ENCODE measurements around the gene ADGRE1. TPM values are rescaled to one million over a fixed set of nuclear protein-coding genes. Genes with fewer than 3 reads are reported as not detected.

Gene ADGRE1
- total and polyA plus RNA-seq, 2 of the 8 experiments (the other 6 are each of a cell fraction or from before 2014, with no cell fraction given) = not detected

DNA sequence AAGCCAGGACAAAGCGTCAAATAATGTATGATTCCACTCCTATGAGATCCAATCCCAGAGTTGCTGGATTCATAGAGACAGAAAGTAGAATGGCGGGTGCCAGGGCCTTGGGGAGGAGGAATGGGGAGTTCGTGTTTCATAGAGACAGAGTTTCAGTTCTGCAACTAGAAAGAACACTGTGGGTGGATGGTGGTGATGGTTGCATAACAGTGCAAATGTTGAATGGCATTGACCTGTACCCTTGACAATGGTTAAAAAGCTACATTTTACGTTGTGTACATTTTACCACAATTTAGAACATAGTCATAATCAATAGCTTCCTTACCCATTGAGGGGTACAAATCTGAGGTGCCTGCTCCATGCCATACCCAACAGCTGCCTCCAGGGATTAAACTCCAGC is 100.5 kb downstream of the ADGRE1 start:
- no peak overlapping the region for H2AK5ac ChIP-seq (ENCODE audit: low read depth, low read length)
- CTCF ChIA-PET (ENCODE audit: partially characterized antibody) = interaction anchor here (0.6 to 1.2 kb wide), 2 partner anchors 16 to 230 kb away, joined by 3 to 4 read pairs; no protein-coding TSS in a partner anchor
- no peaks in the 10 kb centered on the region; a peak in 1 of 8 replicates for H3K36me3 ChIP-seq (ENCODE audit: control insufficient read depth in 2 of 4, insufficient read depth in 4 of 4, low read length in 3 of 4)
- no peaks in the 10 kb centered on the region for H3K23me2 ChIP-seq (ENCODE audit: low read depth, low read length)
- H3K56ac ChIP-seq (replicated peaks; ENCODE audit: insufficient read length, low read depth, low read length) = no peak overlapping the region
- H3K4me2 ChIP-seq (ENCODE audit: insufficient read depth in 1 of 2, low read depth in 2 of 2, low read length in 2 of 2) = no peak overlapping the region
- peaks cover 59 to 75% of the 10 kb centered on the region in 2 experiments for H3K9me3 ChIP-seq (ENCODE audit: insufficient read depth in 2 of 2, low read depth in 1 of 2, low read length in 1 of 2)
- POLR2A ChIA-PET (ENCODE audit: partially characterized antibody) = no interaction called here
- no peak overlapping the region for H3K23ac ChIP-seq (ENCODE audit: insufficient read length)
- no peak overlapping the region for H3K14ac ChIP-seq (ENCODE audit: insufficient read length)
- no peaks in the 10 kb centered on the region for H3K79me2 ChIP-seq (ENCODE audit: control insufficient read depth in 1 of 2, insufficient read depth in 2 of 2, low read length in 2 of 2)
- no peak overlapping the region for H2AFZ ChIP-seq (ENCODE audit: low read length)
- H3K27me3 ChIP-seq (replicated peaks in 1 of 4; ENCODE audit: control insufficient read depth in 3 of 4, extremely low read depth in 1 of 4, insufficient read depth in 3 of 4, low read length in 3 of 4) = no peaks in the 10 kb centered on the region
- no peak overlapping the region for H2BK12ac ChIP-seq (ENCODE audit: low read depth, low read length)
- H3K4me3 ChIP-seq (ENCODE audit: extremely low read depth in 1 of 4, insufficient read depth in 2 of 4, low read depth in 3 of 4, low read length in 4 of 4) = no peak overlapping the region
- no peak overlapping the region for H3K18ac ChIP-seq (ENCODE audit: extremely low read depth, low read length)
- H3K4me1 ChIP-seq (replicated peaks in 1 of 4; ENCODE audit: control insufficient read depth in 3 of 4, insufficient read depth in 4 of 4, low read length in 3 of 4) = no peaks in the 10 kb centered on the region
- no peak overlapping the region for H4K8ac ChIP-seq (ENCODE audit: extremely low read depth, insufficient read depth, low read length)
- no peak overlapping the region for H2BK20ac ChIP-seq (ENCODE audit: low read length)
- no peaks in the 10 kb centered on the region for H3K79me1 ChIP-seq (ENCODE audit: low read depth, low read length)
- H3K4ac ChIP-seq (replicated peaks; ENCODE audit: insufficient read length, low read depth, low read length) = no peak overlapping the region
- H3K9ac ChIP-seq (replicated peaks in 1 of 4; ENCODE audit: extremely low read depth in 1 of 4, low read depth in 3 of 4, low read length in 3 of 4) = no peak overlapping the region
- WGBS, 2 experiments (ENCODE audit: extremely low coverage in 1 of 2, insufficient coverage in 1 of 2, insufficient read length in 1 of 2, insufficient replicate concordance in 2 of 2, low coverage in 1 of 2, low lambda C conversion rate in 2 of 2, missing lambda C conversion rate in 1 of 2) = 52% methylated on average over 4 of the region's 4 CpGs; no CpG with 5 or more reads in 1 of the 2 experiments
- H3K27ac ChIP-seq (ENCODE audit: low read depth, low read length) = no peak overlapping the region
- H2BK15ac ChIP-seq (ENCODE audit: low read length) = no peak overlapping the region
- FAIRE-seq (no peak), DNase-seq (ENCODE audit: low read depth in 1 of 2, low spot score in 2 of 2) (no peak)
- H4K91ac ChIP-seq (replicated peaks; ENCODE audit: insufficient read length, low read length) = no peak overlapping the region
- H2BK5ac ChIP-seq (ENCODE audit: low read depth, low read length) = no peak overlapping the region
- H2BK120ac ChIP-seq (replicated peaks; ENCODE audit: low read depth, low read length) = no peak overlapping the region
- no peak overlapping the region for H4K5ac ChIP-seq (ENCODE audit: insufficient read length, low read depth, low read length)
- no peaks in the 10 kb centered on the region for H4K20me1 ChIP-seq (replicated peaks in 1 of 2; ENCODE audit: control insufficient read depth in 1 of 2, insufficient read depth in 2 of 2, low read length in 2 of 2)
- TF ChIP-seq ATF3 (IDR thresholded peaks at IDR 0.05; ENCODE audit: insufficient read depth, low read depth, low read length) = no peak
- TF ChIP-seq SRF (IDR thresholded peaks at IDR 0.05; ENCODE audit: low read depth, low read length) = no peak
- TF ChIP-seq SIRT6 (IDR thresholded peaks at IDR 0.05; ENCODE audit: low read length) = no peak
- no peak for TF ChIP-seq ZNF274 (IDR thresholded peaks at IDR 0.05; ENCODE audit: borderline replicate concordance, extremely low read depth, low read length)
- no peak for TF ChIP-seq TAF7 (optimal IDR thresholded peaks at IDR 0.05; ENCODE audit: borderline replicate concordance, low read depth, low read length)
- TF ChIP-seq KDM5A (IDR thresholded peaks at IDR 0.05; ENCODE audit: low read length) = no peak
- TF ChIP-seq POLR2AphosphoS5 (IDR thresholded peaks at IDR 0.05; ENCODE audit: low read depth, low read length) = no peak
- TF ChIP-seq RXRA (IDR thresholded peaks at IDR 0.05; ENCODE audit: insufficient read depth, low read depth, low read length) = no peak
- TF ChIP-seq SIN3A (conservative IDR thresholded peaks at IDR 0.05 in 1 of 2, IDR thresholded peaks at IDR 0.05 in 1 of 2; ENCODE audit: low read depth in 1 of 2, low read length in 2 of 2) = no peak

Data from H1 (cell line).